ENCODE data around the gene ACTA2. TPM values are rescaled to one million over a fixed set of nuclear protein-coding genes. Genes with fewer than 3 reads are reported as not detected.
A peak's percentile ranks its signal among the peaks of the same experiment; 100 is the strongest.

ACTA2 gene
- polyA plus RNA-seq, 1 of the 3 experiments (the other 2 are of a cell fraction), result 130 TPM

DNA sequence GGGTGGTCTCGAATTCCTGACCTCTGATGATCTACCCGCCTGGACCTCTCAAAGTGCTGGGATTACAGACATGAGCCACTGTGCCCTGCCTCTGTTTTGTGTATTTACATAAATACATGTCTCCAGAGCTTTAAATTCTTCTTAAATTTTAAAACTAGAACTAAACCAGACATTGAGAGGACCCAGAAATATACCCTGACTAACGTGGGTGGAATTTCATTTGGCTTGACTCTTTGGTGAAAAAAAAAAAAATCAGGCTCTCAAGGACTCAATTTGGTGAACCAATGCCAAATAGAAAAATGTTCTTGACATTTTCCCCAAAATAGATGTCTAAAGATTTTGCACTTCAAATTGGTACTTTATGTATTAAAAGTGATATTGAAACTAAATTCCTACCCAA lies 21.4 kb upstream of the ACTA2 start:
- Histone ChIP-seq H3K27me3 (ENCODE audit: insufficient read depth) (no peaks in the 10 kb centered on the region), H3K9me3 (no peaks in the 10 kb centered on the region), H3K9ac (no peak overlapping the region), H3K79me2 (ENCODE audit: insufficient read depth) (peaks cover 14% of the 10 kb centered on the region; the same call in 1 of the 2 replicates), H2AFZ (ENCODE audit: low read depth) (no peak overlapping the region), H3F3A (replicated peaks; ENCODE audit: insufficient read depth) (no peaks in the 10 kb centered on the region), H3K4me1 (ENCODE audit: control insufficient read depth in 1 of 2, insufficient read depth in 2 of 2, low read depth in 1 of 2, low read length in 1 of 2) (no peaks in the 10 kb centered on the region; a peak in 2 of 4 replicates), H3K4me3 (ENCODE audit: low read depth in 2 of 2, low read length in 1 of 2) (no peak overlapping the region), H4K20me1 (ENCODE audit: insufficient read depth) (no peaks in the 10 kb centered on the region), H3K4me2 (peak overlapping the region; percentile 70), H3K36me3 (replicated peaks in 1 of 2; ENCODE audit: control insufficient read depth in 1 of 2, insufficient read depth in 2 of 2, low read length in 1 of 2) (no peaks in the 10 kb centered on the region), H3K27ac (ENCODE audit: low read depth in 2 of 2, low read length in 1 of 2) (peak overlapping the region; percentile 45 to 56; a peak in 3 of 4 replicates), H3K9me2 (no peaks in the 10 kb centered on the region)
- 70% methylated on average over 3 of the region's 3 CpGs for WGBS (ENCODE audit: low lambda C conversion rate)
- ChIA-PET CTCF (interaction anchor here (1.1 to 2.3 kb wide), 3 partner anchors 25 to 56 kb away, joined by 3 to 6 read pairs (median 3); no protein-coding TSS in a partner anchor), POLR2A (no interaction called here)
- no peak for DNase-seq
- TF ChIP-seq, protein P1, sequence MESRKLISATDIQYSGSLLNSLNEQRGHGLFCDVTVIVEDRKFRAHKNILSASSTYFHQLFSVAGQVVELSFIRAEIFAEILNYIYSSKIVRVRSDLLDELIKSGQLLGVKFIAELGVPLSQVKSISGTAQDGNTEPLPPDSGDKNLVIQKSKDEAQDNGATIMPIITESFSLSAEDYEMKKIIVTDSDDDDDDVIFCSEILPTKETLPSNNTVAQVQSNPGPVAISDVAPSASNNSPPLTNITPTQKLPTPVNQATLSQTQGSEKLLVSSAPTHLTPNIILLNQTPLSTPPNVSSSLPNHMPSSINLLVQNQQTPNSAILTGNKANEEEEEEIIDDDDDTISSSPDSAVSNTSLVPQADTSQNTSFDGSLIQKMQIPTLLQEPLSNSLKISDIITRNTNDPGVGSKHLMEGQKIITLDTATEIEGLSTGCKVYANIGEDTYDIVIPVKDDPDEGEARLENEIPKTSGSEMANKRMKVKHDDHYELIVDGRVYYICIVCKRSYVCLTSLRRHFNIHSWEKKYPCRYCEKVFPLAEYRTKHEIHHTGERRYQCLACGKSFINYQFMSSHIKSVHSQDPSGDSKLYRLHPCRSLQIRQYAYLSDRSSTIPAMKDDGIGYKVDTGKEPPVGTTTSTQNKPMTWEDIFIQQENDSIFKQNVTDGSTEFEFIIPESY (IDR thresholded peaks at IDR 0.05; ENCODE audit: borderline replicate concordance, low read depth), result no peak
- TF ChIP-seq EZH2phosphoT487 (IDR thresholded peaks at IDR 0.05; ENCODE audit: borderline replicate concordance, low read depth) (no peak), MEF2A (IDR thresholded peaks at IDR 0.05; ENCODE audit: borderline replicate concordance, low read depth) (peak; percentile 87; the same call in 1 of the 2 replicates), TAF1 (IDR thresholded peaks at IDR 0.05; ENCODE audit: borderline replicate concordance, low read depth, low read length) (no peak), FOXM1 (IDR thresholded peaks at IDR 0.05; ENCODE audit: low read depth) (no peak), SMC3 (IDR thresholded peaks at IDR 0.05; ENCODE audit: low read depth, low read length) (no peak), FOSL2 (IDR thresholded peaks at IDR 0.05; ENCODE audit: borderline replicate concordance, low read depth) (peak; percentile 46; the same call in 1 of the 2 replicates), JUND (IDR thresholded peaks at IDR 0.05) (peak; percentile 45), FOXJ3 (CRISPR knock-in tag; IDR thresholded peaks at IDR 0.05) (no peak), TEAD4 (IDR thresholded peaks at IDR 0.05; ENCODE audit: borderline replicate concordance, insufficient read depth) (peak; percentile 30; the same call in 1 of the 2 replicates), RCOR1 (IDR thresholded peaks at IDR 0.05; ENCODE audit: low read length) (no peak), RFX5 (IDR thresholded peaks at IDR 0.05; ENCODE audit: low read length) (no peak), ELF1 (IDR thresholded peaks at IDR 0.05) (no peak), NFIC (IDR thresholded peaks at IDR 0.05; ENCODE audit: borderline replicate concordance) (peak; percentile 72; the same call in 1 of the 2 replicates), RXRA (IDR thresholded peaks at IDR 0.05; ENCODE audit: borderline replicate concordance, low read depth) (no peak), MXI1 (IDR thresholded peaks at IDR 0.05; ENCODE audit: low read depth, low read length) (no peak), SIN3A (IDR thresholded peaks at IDR 0.05; ENCODE audit: borderline replicate concordance, low read depth, low read length) (no peak), TCF12 (IDR thresholded peaks at IDR 0.05) (peak; percentile 71), CHD2 (IDR thresholded peaks at IDR 0.05; ENCODE audit: low read length, partially characterized antibody) (no peak), NRF1 (IDR thresholded peaks at IDR 0.05; ENCODE audit: low read depth, low read length) (no peak)
- TF ChIP-seq, protein P2, sequence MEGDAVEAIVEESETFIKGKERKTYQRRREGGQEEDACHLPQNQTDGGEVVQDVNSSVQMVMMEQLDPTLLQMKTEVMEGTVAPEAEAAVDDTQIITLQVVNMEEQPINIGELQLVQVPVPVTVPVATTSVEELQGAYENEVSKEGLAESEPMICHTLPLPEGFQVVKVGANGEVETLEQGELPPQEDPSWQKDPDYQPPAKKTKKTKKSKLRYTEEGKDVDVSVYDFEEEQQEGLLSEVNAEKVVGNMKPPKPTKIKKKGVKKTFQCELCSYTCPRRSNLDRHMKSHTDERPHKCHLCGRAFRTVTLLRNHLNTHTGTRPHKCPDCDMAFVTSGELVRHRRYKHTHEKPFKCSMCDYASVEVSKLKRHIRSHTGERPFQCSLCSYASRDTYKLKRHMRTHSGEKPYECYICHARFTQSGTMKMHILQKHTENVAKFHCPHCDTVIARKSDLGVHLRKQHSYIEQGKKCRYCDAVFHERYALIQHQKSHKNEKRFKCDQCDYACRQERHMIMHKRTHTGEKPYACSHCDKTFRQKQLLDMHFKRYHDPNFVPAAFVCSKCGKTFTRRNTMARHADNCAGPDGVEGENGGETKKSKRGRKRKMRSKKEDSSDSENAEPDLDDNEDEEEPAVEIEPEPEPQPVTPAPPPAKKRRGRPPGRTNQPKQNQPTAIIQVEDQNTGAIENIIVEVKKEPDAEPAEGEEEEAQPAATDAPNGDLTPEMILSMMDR (IDR thresholded peaks at IDR 0.05), result no peak
- TF ChIP-seq, protein P3, sequence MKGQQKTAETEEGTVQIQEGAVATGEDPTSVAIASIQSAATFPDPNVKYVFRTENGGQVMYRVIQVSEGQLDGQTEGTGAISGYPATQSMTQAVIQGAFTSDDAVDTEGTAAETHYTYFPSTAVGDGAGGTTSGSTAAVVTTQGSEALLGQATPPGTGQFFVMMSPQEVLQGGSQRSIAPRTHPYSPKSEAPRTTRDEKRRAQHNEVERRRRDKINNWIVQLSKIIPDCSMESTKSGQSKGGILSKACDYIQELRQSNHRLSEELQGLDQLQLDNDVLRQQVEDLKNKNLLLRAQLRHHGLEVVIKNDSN (IDR thresholded peaks at IDR 0.05; ENCODE audit: borderline replicate concordance, low read depth), result no peak
- TF ChIP-seq, protein P4, sequence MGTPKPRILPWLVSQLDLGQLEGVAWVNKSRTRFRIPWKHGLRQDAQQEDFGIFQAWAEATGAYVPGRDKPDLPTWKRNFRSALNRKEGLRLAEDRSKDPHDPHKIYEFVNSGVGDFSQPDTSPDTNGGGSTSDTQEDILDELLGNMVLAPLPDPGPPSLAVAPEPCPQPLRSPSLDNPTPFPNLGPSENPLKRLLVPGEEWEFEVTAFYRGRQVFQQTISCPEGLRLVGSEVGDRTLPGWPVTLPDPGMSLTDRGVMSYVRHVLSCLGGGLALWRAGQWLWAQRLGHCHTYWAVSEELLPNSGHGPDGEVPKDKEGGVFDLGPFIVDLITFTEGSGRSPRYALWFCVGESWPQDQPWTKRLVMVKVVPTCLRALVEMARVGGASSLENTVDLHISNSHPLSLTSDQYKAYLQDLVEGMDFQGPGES (IDR thresholded peaks at IDR 0.05; ENCODE audit: low read depth, low read length), result no peak
- TF ChIP-seq, protein P5, sequence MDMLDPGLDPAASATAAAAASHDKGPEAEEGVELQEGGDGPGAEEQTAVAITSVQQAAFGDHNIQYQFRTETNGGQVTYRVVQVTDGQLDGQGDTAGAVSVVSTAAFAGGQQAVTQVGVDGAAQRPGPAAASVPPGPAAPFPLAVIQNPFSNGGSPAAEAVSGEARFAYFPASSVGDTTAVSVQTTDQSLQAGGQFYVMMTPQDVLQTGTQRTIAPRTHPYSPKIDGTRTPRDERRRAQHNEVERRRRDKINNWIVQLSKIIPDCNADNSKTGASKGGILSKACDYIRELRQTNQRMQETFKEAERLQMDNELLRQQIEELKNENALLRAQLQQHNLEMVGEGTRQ (IDR thresholded peaks at IDR 0.05; ENCODE audit: borderline replicate concordance, low read depth, low read length), result no peak
- TF ChIP-seq, protein P6, sequence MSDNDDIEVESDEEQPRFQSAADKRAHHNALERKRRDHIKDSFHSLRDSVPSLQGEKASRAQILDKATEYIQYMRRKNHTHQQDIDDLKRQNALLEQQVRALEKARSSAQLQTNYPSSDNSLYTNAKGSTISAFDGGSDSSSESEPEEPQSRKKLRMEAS (IDR thresholded peaks at IDR 0.05; ENCODE audit: low read depth), result no peak
- TF ChIP-seq, protein P7, sequence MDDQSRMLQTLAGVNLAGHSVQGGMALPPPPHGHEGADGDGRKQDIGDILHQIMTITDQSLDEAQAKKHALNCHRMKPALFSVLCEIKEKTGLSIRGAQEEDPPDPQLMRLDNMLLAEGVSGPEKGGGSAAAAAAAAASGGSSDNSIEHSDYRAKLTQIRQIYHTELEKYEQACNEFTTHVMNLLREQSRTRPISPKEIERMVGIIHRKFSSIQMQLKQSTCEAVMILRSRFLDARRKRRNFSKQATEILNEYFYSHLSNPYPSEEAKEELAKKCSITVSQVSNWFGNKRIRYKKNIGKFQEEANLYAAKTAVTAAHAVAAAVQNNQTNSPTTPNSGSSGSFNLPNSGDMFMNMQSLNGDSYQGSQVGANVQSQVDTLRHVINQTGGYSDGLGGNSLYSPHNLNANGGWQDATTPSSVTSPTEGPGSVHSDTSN (IDR thresholded peaks at IDR 0.05), result peak; percentile 47; the same call in 1 of the 2 replicates

Data from SK-N-SH (cell line).